ENCODE data around the gene IRAK2.

GRCh38 chr3:10205451-10206165, 40.9 kb downstream of the IRAK2 start:
- TF ChIP-seq CTCF (IDR thresholded peaks at IDR 0.05; ENCODE audit: insufficient read depth, low read depth, low read length) (no peak), EZH2 (IDR thresholded peaks at IDR 0.05; ENCODE audit: insufficient read depth, low read length) (no peak)

Data from astrocyte (in vitro differentiated cells and primary cell).